HL-60/S4 treated with retinoic acid at 250 ng/mL for 4 days and 3 days (cell line): Measurements from ENCODE around the gene CACNB3.
"Not testable (repeated sequence)": the region's sequence is repeated elsewhere in the genome, so short reads cannot be mapped to it uniquely, and the experiment has no call there.

ENCODE experiments used
- in situ Hi-C: fragments of 300-500 bp; cut with MboI; formaldehyde crosslinking; loops from 2 replicates; pipeline ENCODE4 v1.7.0; 2022; ENCODE audit warnings: low sequenced_read_pairs

CACNB3 gene

GRCh38 chr12:48816143-48816854 lies 2.0 kb upstream of the CACNB3 start:
- in situ Hi-C loops: no loop called here

GRCh38 chr12:48818831-48819590 lies 715 bp downstream of the CACNB3 start:
- in situ Hi-C loops: no loop called here

DNA sequence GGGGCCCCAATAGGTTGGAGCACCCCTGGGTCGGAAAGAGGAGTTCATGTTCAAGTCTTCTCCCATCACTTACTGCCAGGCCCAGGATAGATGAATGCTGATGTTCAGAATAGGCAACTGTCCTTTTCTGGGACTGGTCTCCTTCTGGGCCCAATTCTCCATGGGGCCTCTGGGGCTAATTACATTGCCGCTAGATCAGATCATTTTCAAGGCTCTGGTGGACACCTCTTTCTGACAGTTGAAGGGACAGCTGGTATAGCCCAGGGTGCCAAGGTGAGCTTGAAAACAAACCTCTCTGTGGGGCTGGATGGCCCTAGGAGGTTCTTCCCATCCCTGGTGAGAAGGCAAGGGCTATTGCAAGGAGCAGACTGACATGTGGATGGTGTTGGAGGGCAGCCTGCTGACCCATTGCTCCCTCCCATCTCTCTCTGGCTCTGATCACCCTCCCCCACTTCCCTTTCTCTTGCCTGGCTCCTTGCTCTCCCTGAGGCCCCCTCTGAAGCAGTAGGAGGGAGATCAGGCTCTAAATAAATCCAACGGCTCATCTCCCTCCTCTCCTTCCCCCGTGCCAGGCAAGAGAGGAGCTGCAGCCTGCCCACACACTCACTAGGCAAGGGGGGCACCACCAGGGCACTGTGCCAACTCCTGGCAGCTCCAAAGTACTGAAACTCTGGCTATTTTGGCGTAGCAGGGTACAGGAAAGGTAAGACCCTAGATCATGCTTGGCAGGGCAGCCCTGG lies 1.9 kb downstream of the CACNB3 start:
- in situ Hi-C loops: no loop called here

- in situ Hi-C loops: no loop called here
These were observed 3.8 kb downstream of the CACNB3 start for GRCh38 chr12:48822139-48822538.

DNA sequence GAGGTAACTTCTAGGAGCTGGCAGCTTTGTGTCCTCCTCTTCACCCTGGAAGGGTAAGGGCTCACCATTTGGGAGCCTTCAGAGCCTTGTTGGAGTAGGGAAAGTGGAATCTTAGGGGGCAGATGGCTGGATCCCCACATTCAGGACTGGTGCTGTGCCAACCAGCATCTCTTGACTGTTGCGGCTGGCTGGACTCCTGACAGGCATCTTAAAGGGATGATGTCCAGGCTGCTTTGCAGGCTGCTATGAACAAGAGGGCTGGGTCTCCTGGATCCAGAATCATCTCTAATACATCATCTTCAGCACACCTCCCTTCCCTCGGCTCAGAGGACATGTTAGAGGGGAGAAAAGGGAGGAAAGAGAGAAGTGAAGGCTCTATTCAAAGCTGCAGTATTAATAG lies 4.4 kb downstream of the CACNB3 start:
- in situ Hi-C loops: no loop called here

- in situ Hi-C loops: no loop called here
These were observed 5.0 kb downstream of the CACNB3 start for GRCh38 chr12:48823281-48823680.

DNA sequence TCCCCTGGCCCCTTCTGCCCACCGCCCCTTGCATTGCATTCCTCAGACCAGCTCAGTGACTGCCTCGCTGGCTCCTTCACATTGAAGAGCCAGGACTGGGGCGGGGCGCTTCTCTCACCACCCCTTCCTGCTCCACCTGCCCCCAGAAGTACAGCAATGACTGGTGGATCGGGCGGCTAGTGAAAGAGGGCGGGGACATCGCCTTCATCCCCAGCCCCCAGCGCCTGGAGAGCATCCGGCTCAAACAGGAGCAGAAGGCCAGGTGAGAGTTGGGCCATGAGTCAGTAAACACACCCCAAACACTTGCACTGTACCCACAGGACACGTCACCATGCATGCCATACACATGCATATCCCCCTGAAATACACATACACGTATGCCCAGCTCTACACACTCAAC lies 5.8 kb downstream of the CACNB3 start:
- in situ Hi-C loops: no loop called here

DNA sequence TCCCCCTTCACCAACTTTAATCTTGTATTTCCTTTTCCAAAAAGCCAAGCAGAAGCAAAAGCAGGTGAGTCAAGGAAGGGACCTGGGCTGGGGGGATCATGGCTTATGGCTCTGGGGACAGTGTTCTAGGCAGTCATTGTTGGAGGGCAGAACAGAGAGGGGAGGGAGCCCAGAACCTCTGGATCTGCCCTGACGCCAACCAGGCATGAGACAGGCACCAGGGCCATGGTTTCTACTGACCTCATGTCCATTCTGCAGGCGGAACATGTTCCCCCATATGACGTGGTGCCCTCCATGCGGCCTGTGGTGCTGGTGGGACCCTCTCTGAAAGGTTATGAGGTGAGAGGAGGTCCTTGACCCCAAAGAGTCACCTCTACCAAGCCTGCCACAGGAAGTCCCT lies 6.6 kb downstream of the CACNB3 start:
- in situ Hi-C loops: no loop called here

DNA sequence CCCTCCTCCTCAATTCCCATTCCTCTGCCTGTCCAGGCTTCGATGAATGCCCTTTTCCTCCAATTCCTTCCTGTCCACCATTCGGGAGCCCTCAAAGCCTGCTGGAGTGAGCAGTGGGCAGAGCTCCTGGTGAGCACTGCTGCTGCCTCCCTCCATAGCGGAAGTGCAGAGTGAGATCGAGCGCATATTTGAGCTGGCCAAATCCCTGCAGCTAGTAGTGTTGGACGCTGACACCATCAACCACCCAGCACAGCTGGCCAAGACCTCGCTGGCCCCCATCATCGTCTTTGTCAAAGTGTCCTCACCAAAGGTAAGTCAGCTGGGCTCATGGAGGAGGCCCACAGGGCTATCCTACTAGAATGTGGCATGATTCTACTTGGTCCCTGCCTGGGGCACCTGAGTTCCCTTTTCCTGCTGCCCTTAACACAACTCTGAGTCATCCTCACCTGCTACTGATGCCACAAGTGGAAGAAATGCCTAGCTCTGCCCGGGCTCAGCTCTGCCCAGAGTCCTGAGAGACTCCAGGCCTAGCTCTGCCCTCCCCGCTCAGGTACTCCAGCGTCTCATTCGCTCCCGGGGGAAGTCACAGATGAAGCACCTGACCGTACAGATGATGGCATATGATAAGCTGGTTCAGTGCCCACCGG lies 8.0 kb downstream of the CACNB3 start:
- in situ Hi-C loops: no loop called here

GRCh38 chr12:48827026-48827425 lies 8.7 kb downstream of the CACNB3 start:
- in situ Hi-C loops: no loop called here

GRCh38 chr12:48827513-48828096 lies 9.3 kb downstream of the CACNB3 start:
- in situ Hi-C loops: no loop called here

DNA sequence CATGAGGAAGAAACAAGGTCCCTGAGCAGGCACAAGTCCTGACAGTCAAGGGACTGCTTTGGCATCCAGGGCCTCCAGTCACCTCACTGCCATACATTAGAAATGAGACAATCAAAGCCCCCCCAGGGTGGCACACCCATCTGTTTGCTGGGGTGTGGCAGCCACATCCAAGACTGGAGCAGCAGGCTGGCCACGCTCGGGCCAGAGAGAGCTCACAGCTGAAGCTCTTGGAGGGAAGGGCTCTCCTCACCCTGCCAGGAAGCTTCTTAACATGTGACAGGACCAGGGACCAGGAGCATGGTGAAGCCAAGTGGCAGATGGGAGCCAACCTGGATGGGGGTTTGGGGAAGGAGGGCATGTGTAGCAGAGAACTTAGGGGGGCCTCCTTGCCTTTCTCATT lies 10.0 kb downstream of the CACNB3 start:
- in situ Hi-C loops: no loop called here

- in situ Hi-C loops: no loop called here
These were observed 10.7 kb downstream of the CACNB3 start for GRCh38 chr12:48828841-48829575.

DNA sequence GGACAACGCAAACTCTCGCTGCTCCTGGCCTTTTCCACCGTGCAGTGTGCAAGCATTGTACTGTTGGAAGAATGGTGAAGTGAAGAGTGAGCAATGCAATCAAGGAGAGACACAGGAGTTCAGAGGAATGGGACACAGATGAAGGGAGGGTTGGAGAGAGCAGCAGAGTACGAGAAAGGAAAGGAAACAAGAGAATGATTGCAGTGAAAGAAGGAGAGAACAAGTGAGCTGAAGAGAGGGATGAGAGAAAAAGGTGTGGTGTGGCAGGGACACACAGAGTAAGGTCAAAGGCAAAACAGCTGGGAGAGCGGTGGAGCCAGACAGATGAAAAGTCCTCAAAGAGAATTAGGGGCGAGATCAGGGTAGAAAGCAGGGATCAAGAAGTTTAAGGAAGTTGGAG lies 13.0 kb downstream of the CACNB3 start:
- in situ Hi-C loops: no loop called here

DNA sequence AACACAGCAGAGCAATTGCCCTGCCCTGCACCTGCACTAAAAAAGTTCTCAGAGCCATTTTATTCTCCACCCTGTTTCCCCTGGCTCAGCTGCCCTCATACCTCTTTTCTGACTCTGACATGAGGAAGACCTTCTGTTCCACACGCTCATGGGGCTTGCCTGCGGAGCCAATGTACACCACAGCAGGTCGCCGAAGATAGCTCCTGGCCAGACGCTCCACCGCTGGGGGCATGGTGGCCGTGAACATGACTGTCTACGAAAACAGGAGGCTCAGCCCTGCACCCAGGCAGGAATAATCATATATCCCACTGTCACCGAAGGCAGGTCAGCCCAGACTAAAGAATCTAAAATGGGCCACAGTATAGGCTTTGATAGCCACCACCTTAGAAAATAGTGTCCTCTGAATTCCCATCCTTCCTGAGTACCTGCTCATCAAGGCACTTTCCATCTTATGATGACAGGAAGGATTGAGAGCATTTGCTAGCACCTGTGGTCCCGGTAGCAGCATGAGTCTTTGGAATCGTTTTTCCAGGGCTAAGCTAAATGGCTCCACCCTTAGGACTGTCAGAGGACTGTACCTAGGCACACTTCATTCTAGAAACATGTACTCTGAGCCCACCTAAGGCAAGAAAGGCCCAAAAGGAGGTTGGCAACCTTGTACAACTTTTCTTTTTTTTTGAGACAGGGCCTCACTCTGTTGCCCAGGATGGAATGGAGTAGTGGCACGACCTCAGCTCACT lies 14.2 kb downstream of the CACNB3 start:
- in situ Hi-C loops: no loop called here

GRCh38 chr12:48838048-48838447 lies 19.8 kb downstream of the CACNB3 start:
- in situ Hi-C loops: no loop called here

DNA sequence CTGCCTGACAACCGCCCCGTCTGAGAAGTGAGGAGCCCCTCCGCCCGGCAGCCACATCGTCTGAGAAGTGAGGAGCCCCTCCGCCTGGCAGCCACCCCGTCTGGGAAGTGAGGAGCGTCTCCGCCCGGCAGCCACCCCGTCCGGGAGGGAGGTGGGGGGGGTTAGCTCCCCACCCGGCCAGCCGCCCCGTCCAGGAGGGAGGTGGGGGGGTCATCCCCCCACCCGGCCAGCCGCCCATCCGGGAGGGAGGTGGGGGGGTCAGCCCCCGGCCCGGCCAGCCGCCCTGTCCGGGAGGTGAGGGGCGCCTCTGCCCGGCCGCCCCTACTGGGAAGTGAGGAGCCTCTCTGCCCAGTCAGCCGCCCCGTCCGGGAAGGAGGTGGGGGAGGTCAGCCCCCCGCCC lies 23.7 kb downstream of the CACNB3 start:
- in situ Hi-C loops: not testable (repeated sequence)

DNA sequence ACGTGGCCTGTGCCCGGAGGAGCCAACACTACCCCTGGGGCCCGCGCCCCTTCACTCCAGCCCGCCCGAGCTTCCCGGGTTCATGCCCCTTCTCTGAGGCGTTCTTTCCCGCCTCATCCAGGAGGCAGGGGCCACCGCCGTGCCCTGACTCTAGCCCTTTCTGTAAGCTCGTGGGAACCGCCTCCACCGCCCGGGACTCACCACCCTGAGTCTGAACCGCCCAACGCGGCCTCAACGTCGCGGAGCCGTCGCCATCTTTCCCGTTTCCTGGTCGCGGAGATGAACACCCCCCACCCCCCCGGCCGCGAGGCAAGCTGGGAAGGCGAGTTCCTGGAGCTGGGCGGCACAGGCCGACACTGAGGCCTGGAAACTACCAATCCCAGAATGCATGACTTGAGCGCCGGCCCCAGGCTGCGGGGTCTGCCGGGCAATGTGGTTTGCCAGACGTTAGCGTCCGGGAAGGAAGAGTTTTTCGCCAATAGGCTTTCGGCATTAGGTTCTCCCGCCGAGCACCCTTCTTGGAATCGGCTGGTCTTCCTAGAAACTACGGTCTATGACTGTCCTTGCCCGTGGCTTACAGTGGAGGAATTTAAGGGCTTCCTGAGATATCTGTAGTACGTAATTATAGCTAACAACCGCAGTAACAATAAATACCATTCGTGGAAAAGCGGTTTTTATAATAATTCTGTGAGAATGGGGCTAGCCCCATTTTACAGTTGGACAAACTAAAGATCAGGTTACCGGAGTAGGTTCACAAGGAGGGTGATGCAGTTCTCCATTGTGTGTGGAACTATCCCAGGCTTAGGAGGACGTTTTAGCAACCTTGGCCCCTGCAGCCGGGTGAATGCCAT lies 33.8 kb downstream of the CACNB3 start, which contains the start of gene DDX23:
TSS of gene DDX23 (minus strand) at position 281 of the 851 bp plus-strand sequence. CDS start 6,381 bp downstream, outside the sequence.
- in situ Hi-C loops: no loop called here
